GM12864 (cell line): Measurements from ENCODE around the gene DNAH8.

Source experiments
- DNase-seq: peaks from one replicate; pipeline ENCODE4 v3.0.0-alpha.2; 2011; ENCODE audit warnings: low read depth
- H3K4me3 ChIP-seq: 2 replicates; pipeline ENCODE4 v1.5.1; 2011; ENCODE audit warnings: mild to moderate bottlenecking, low read depth, low read length, control low read depth
- TF ChIP-seq, protein P1 (sequence below): IDR thresholded peaks from 2 replicates; pipeline ENCODE4 v1.5.1; 2011; ENCODE audit warnings: low read depth, mild to moderate bottlenecking, moderate library complexity, low read length, control low read depth, inconsistent platforms; ENCODE audit errors: missing control alignments

The DNAH8 gene

GRCh38 chr6:38762848-38763247 lies 47.7 kb downstream of the DNAH8 start:
- no peak overlapping the region for H3K4me3 ChIP-seq
- TF ChIP-seq, protein P1, sequence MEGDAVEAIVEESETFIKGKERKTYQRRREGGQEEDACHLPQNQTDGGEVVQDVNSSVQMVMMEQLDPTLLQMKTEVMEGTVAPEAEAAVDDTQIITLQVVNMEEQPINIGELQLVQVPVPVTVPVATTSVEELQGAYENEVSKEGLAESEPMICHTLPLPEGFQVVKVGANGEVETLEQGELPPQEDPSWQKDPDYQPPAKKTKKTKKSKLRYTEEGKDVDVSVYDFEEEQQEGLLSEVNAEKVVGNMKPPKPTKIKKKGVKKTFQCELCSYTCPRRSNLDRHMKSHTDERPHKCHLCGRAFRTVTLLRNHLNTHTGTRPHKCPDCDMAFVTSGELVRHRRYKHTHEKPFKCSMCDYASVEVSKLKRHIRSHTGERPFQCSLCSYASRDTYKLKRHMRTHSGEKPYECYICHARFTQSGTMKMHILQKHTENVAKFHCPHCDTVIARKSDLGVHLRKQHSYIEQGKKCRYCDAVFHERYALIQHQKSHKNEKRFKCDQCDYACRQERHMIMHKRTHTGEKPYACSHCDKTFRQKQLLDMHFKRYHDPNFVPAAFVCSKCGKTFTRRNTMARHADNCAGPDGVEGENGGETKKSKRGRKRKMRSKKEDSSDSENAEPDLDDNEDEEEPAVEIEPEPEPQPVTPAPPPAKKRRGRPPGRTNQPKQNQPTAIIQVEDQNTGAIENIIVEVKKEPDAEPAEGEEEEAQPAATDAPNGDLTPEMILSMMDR = no peak
- DNase-seq = no peak

DNA sequence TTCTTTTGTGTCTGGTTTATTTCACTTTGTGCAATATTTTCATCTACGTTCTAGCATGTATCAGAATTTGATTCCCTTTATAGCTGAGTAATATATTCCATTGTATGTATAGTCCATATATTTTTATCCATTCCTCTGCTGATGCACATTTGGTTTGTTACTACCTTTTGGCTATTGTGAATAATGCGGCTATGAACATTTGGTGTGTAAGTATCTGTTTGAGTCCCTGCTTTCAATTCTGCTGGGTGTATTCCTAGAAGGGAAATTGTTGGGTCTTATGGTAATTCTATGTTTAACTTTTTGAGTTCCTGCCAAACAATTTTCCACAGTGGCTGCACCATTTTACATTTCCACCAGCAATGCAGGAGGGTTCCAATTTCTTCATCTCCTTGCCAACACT lies 52.4 kb downstream of the DNAH8 start:
- no peak for DNase-seq
- H3K4me3 ChIP-seq = no peak overlapping the region
- TF ChIP-seq, protein P1 = no peak

DNA sequence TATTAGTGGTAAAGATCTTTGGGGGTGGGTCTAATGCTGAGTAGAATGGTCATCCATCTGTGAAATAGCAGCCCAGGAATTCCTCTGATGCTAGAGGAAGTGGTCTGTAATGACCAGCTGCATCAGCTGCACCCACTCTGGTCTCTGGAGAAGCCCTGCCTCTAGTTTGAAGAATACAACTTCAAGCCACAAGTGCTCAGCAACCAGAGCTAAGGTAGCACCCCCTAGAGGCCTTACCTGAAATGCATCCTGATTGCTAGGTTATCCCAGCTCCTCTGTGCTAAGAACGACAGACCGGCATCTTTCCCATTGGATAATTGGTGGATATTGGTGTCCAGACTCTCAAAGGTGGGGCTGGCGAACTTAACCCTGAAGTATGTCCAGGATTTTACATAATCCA lies 58.2 kb downstream of the DNAH8 start:
- TF ChIP-seq, protein P1 = peak; percentile 83
- peak; percentile 50 for DNase-seq
- H3K4me3 ChIP-seq = peak overlapping the region; percentile 37; the same call in 1 of the 2 replicates

- peak; percentile 22 for DNase-seq
- peak overlapping the region; percentile 37 for H3K4me3 ChIP-seq
- TF ChIP-seq, protein P1 = no peak
Observed at GRCh38 chr6:38774929-38775707, 60.0 kb downstream of the DNAH8 start.

DNA sequence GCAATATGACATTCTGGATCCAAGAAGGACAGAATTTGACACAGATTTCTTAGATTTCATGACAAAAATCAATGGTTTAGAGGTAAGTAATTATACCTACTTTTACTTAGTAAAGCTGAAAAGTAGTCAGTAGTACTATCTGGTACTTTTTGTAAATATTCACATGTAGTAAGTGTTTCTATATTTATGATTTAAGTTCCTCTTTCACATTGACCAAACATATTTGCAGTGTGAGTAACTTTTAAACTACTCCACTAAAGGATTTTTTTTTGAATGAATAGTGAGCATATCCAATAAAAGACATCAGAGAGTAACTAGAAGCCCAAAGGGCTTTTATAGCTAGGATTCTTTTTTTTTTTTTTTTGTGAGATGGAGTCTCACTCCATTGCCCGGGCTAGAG lies 60.8 kb downstream of the DNAH8 start:
- DNase-seq = peak; percentile 34
- H3K4me3 ChIP-seq = no peak overlapping the region
- TF ChIP-seq, protein P1 = no peak

GRCh38 chr6:38776515-38776914 lies 61.4 kb downstream of the DNAH8 start:
- TF ChIP-seq, protein P1 = no peak
- H3K4me3 ChIP-seq = no peak overlapping the region
- no peak for DNase-seq
